HepG2 (cell line): Measurements from ENCODE around the gene OGA. TPM values are rescaled to one million over a fixed set of nuclear protein-coding genes. Genes with fewer than 3 reads are reported as not detected.

Experiments
- ATAC-seq: fragments of 200-7000 bp; cut with Tn5 transposase; 3 replicates; pipeline ENCODE4 v1.9.1; 2020; ENCODE audit warnings: mild to moderate bottlenecking, moderate library complexity
- BruUV-seq: library from RNA; stranded (reverse); fragments of 400-500 nt; replicated peaks from 2 replicates; lab custom pipeline; 2021; lab: Mats Ljungman, UMichigan
- CTCF ChIA-PET: fragments of 300-600 bp; formaldehyde crosslinking; extraction: SDS; loops from one replicate; lab custom pipeline; 2021; ENCODE audit warnings: low total read pairs, inconsistent platforms, low intra/inter-chr PET ratio; lab: Yijun Ruan, JAX
- POLR2A ChIA-PET: fragments of 350-600 bp; sonication (Branson Sonifier 250); formaldehyde crosslinking; loops from one replicate; lab custom pipeline; 2020; ENCODE audit warnings: antibody characterized with exemption, inconsistent platforms; lab: Yijun Ruan, JAX
- DNase-seq: peaks from one replicate; pipeline ENCODE4 v3.0.0-alpha.2; 2015; ENCODE audit warnings: low spot score
- FAIRE-seq: peaks from 3 replicates; lab custom pipeline; 2011; peaks lifted over from hg19 to GRCh38; lab: Jason Lieb, UNC
- H2AFZ ChIP-seq: one replicate; pipeline ENCODE4 v1.6.1; 2011; ENCODE audit warnings: low read length, inconsistent platforms
- H3K27ac ChIP-seq: fragments of 300-600 bp; 3 replicates; pipeline ENCODE4 v1.8.0; 2011; ENCODE audit warnings: mixed run types, mild to moderate bottlenecking, mixed read lengths, low read length, inconsistent platforms; ENCODE audit not compliant: insufficient read depth; ENCODE audit errors: extremely low read length
- H3K27me3 ChIP-seq, 2 experiments: fragments of 200-600 bp in 1 of 2; 2 replicates in 1 of 2; 3 replicates in 1 of 2; pipeline versions ENCODE4 v1.6.0 to v1.8.0; 2011; ENCODE audit warnings: low read length in 2 of 2, mild to moderate bottlenecking in 2 of 2, moderate library complexity in 2 of 2, inconsistent platforms in 1 of 2; ENCODE audit not compliant: insufficient read depth in 2 of 2, control insufficient read depth in 1 of 2
- H3K36me3 ChIP-seq, 2 experiments: fragments of 200-600 bp in 1 of 2; replicated peaks in 1 of 2; 2 replicates in 1 of 2; 3 replicates in 1 of 2; pipeline versions ENCODE4 v1.5.1 to v1.8.0; 2011; ENCODE audit warnings: low read length in 2 of 2, inconsistent platforms in 1 of 2; ENCODE audit not compliant: insufficient read depth in 2 of 2, control insufficient read depth in 1 of 2
- H3K4me1 ChIP-seq: 2 replicates; pipeline ENCODE4 v1.5.1; 2012; ENCODE audit warnings: low read length, inconsistent platforms; ENCODE audit not compliant: insufficient read depth
- H3K4me2 ChIP-seq: 2 replicates; pipeline ENCODE4 v1.6.0; 2011; ENCODE audit warnings: low read depth, low read length, inconsistent platforms
- H3K4me3 ChIP-seq, 3 experiments: fragments of 200-600 bp in 1 of 3; sonication (generic), shearing (Covaris generic) in 1 of 3; replicated peaks in 1 of 3; 2 replicates each; pipeline ENCODE4 v1.5.1; 2011 to 2016; ENCODE audit warnings: low read length in 3 of 3, inconsistent platforms in 2 of 3, low read depth in 2 of 3, mild to moderate bottlenecking in 2 of 3, control low read depth in 1 of 3, mixed read lengths in 1 of 3; ENCODE audit not compliant: insufficient read depth in 1 of 3
- H3K79me2 ChIP-seq: one replicate; pipeline ENCODE4 v1.6.1; 2011; ENCODE audit warnings: low read length, inconsistent platforms; ENCODE audit not compliant: insufficient read depth
- H3K9ac ChIP-seq: 2 replicates; pipeline ENCODE4 v1.6.0; 2011; ENCODE audit warnings: mild to moderate bottlenecking, low read depth, low read length, inconsistent platforms; ENCODE audit not compliant: insufficient read depth
- H3K9me3 ChIP-seq: 2 replicates; pipeline ENCODE4 v1.5.1; 2012; ENCODE audit warnings: mild to moderate bottlenecking, low read length
- H4K20me1 ChIP-seq: 2 replicates; pipeline ENCODE4 v1.6.0; 2011; ENCODE audit warnings: inconsistent platforms, mild to moderate bottlenecking, low read length, moderate library complexity; ENCODE audit not compliant: insufficient read depth
- CENPX ChIP-seq: sonication (generic); formaldehyde crosslinking; IDR thresholded peaks from 2 replicates; pipeline ENCODE4 v1.9.0; 2021; ENCODE audit warnings: mild to moderate bottlenecking, missing genetic modification reagents, moderate library complexity
- ERF ChIP-seq: IDR thresholded peaks from 2 replicates; pipeline ENCODE4 v1.6.1; 2018; ENCODE audit warnings: missing biosample characterization, missing genetic modification reagents
- FOXP1 ChIP-seq, 2 experiments: fragments of 450-650 bp in 1 of 2; IDR thresholded peaks; 2 replicates each; pipeline ENCODE4 v1.6.1; 2017 to 2018; ENCODE audit warnings: antibody characterized with exemption in 1 of 2
- JUN ChIP-seq: sonication (generic); formaldehyde crosslinking; IDR thresholded peaks from 2 replicates; pipeline ENCODE4 v1.4.0; 2020; ENCODE audit warnings: mild to moderate bottlenecking, missing genetic modification reagents
- MTA1 ChIP-seq: sonication (generic); formaldehyde crosslinking; IDR thresholded peaks from 2 replicates; pipeline ENCODE4 v1.4.0; 2020; ENCODE audit warnings: missing genetic modification reagents, mild to moderate bottlenecking, borderline replicate concordance
- PLRG1 ChIP-seq: fragments of 450-650 bp; conservative IDR thresholded peaks from 2 replicates; pipeline ENCODE4 v1.6.1; 2016
- RARA ChIP-seq: IDR thresholded peaks from 2 replicates; pipeline ENCODE4 v1.6.1; 2016; ENCODE audit warnings: missing genetic modification reagents, missing compliant biosample characterization
- TCF12 ChIP-seq, 2 experiments: fragments of 450-650 bp in 1 of 2; sonication (generic) in 1 of 2; formaldehyde crosslinking in 1 of 2; IDR thresholded peaks; 2 replicates each; pipeline versions ENCODE4 v1.6.1 to v1.8.0; 2017 to 2022; ENCODE audit warnings: antibody characterized with exemption in 1 of 2, mild to moderate bottlenecking in 1 of 2, missing genetic modification reagents in 1 of 2, moderate library complexity in 1 of 2
- ZNF326 ChIP-seq: sonication (generic); formaldehyde crosslinking; IDR thresholded peaks from 2 replicates; pipeline ENCODE4 v1.4.0; 2020; ENCODE audit warnings: missing genetic modification reagents, borderline replicate concordance
- ZNF44 ChIP-seq: sonication (generic); formaldehyde crosslinking; IDR thresholded peaks from 2 replicates; pipeline ENCODE4 v1.5.1; 2020; ENCODE audit warnings: mild to moderate bottlenecking, missing genetic modification reagents
- ZNF484 ChIP-seq: sonication (generic); formaldehyde crosslinking; IDR thresholded peaks from 2 replicates; pipeline ENCODE4 v1.5.1; 2020; ENCODE audit warnings: mild to moderate bottlenecking, low read depth, missing genetic modification reagents, borderline replicate concordance
- WGBS: methylation state at CpG from one replicate; pipeline ENCODE4 v1.1.6; 2017; ENCODE audit warnings: low lambda C conversion rate; 5-methylcytosine and 5-hydroxymethylcytosine counted together
- in situ Hi-C: cut with HindIII; loops from 2 replicates; pipeline ENCODE4 v1.10.0; 2017; ENCODE audit warnings: low pct_unique_long_range_greater_than_20kb; ENCODE audit not compliant: extremely low pct_ligation_motif_present
- intact Hi-C: fragments of 100-400 bp; cut with micrococcal nuclease; formaldehyde crosslinking; loops from one replicate; pipeline ENCODE4 v1.10.0; 2022; ENCODE audit not compliant: unreplicated experiment
- polyA plus RNA-seq, 8 experiments: library from polyadenylated mRNA; depleted of rRNA in 3 of 8; stranded (reverse) in 7 of 8; unstranded in 1 of 8; fragments of >200 nt; fragmentation: Illumina TruSeq in 4 of 8; extraction: Trizol in 4 of 8; gene quantifications; 2 replicates each; pipeline versions ENCODE4 v1.2.1 to v1.2.3, GENCODE V29; 2011 to 2016; ENCODE audit warnings: low read depth in 4 of 8, missing spikeins in 1 of 8, mixed read lengths in 1 of 8; ENCODE audit not compliant: insufficient read depth in 1 of 8
- total RNA-seq, 5 experiments: library from RNA; depleted of rRNA; stranded (reverse); fragments of >200 nt; fragmentation: Illumina TruSeq; extraction: Trizol; gene quantifications; 2 replicates each; pipeline ENCODE4 v1.2.3, GENCODE V29; 2016; ENCODE audit warnings: low read depth in 1 of 5
- TF ChIP-seq, protein P1 (sequence below): sonication (generic); formaldehyde crosslinking; conservative IDR thresholded peaks from 2 replicates; pipeline ENCODE4 v1.8.1; 2023; ENCODE audit warnings: missing genetic modification reagents
- TF ChIP-seq, protein P2 (sequence below): sonication (generic); formaldehyde crosslinking; IDR thresholded peaks from 2 replicates; pipeline ENCODE4 v1.8.1; 2023; ENCODE audit warnings: mild to moderate bottlenecking, missing genetic modification reagents, borderline replicate concordance
- TF ChIP-seq, protein P3 (sequence below), 2 experiments: IDR thresholded peaks; 2 replicates each; pipeline ENCODE4 v1.6.1; 2011 to 2012; ENCODE audit warnings: low read length in 2 of 2, borderline replicate concordance in 1 of 2, low read depth in 1 of 2, mild to moderate bottlenecking in 1 of 2, moderate library complexity in 1 of 2
- TF ChIP-seq, protein P4 (sequence below): sonication (generic); formaldehyde crosslinking; IDR thresholded peaks from 2 replicates; pipeline ENCODE4 v1.4.0; 2020; ENCODE audit warnings: low read depth, mild to moderate bottlenecking, missing genetic modification reagents

OGA gene
- total and polyA plus RNA-seq, 2 of the 13 experiments (the other 11 are each of a cell fraction or from before 2014, with no cell fraction given): 33.2 to 39.8 TPM

DNA sequence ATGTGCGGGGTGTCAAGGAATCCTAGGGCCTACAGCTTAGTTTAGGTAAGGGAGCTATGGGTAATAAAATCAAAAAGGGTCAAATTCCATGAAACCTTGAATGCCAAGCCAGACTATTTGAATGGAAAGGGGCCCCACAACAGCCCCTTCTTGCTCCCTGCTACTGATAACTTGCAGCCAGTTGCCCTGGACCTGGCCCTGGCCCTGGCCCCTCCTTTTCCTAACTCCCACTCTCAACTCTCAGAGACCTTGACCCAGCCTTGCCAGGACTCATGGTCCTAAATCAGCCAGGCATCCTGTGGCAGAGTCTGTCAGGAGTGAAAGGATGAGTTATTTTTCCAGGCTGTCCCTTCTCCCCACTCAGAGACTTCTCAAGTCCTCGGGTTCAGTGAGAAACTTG lies 19.5 kb upstream of the OGA start (continued):
- no peak for TF ChIP-seq TCF12 (IDR thresholded peaks at IDR 0.05)
- TF ChIP-seq TCF12 (CRISPR knock-in tag; IDR thresholded peaks at IDR 0.05): no peak
- TF ChIP-seq ZNF326 (CRISPR knock-in tag): no peak
- no peak for TF ChIP-seq JUN (CRISPR knock-in tag)
- TF ChIP-seq CENPX (CRISPR knock-in tag): no peak
- no peak for TF ChIP-seq FOXP1 (IDR thresholded peaks at IDR 0.05)
- TF ChIP-seq FOXP1 (CRISPR knock-in tag; IDR thresholded peaks at IDR 0.05): no peak
- no peak for TF ChIP-seq ERF (CRISPR knock-in tag)
- TF ChIP-seq, protein P1, sequence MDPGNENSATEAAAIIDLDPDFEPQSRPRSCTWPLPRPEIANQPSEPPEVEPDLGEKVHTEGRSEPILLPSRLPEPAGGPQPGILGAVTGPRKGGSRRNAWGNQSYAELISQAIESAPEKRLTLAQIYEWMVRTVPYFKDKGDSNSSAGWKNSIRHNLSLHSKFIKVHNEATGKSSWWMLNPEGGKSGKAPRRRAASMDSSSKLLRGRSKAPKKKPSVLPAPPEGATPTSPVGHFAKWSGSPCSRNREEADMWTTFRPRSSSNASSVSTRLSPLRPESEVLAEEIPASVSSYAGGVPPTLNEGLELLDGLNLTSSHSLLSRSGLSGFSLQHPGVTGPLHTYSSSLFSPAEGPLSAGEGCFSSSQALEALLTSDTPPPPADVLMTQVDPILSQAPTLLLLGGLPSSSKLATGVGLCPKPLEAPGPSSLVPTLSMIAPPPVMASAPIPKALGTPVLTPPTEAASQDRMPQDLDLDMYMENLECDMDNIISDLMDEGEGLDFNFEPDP (CRISPR knock-in tag): 0 out of 2 replicates have a peak, but pooled peaks have one; percentile 16
- peak; percentile 65; the same call in 1 of the 2 replicates for TF ChIP-seq RARA (CRISPR knock-in tag)
- TF ChIP-seq MTA1: no peak
- TF ChIP-seq, protein P2, sequence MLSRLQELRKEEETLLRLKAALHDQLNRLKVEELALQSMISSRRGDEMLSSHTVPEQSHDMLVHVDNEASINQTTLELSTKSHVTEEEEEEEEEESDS: no peak
- TF ChIP-seq PLRG1: no peak
- no peak for TF ChIP-seq ZNF44 (CRISPR knock-in tag)

DNA sequence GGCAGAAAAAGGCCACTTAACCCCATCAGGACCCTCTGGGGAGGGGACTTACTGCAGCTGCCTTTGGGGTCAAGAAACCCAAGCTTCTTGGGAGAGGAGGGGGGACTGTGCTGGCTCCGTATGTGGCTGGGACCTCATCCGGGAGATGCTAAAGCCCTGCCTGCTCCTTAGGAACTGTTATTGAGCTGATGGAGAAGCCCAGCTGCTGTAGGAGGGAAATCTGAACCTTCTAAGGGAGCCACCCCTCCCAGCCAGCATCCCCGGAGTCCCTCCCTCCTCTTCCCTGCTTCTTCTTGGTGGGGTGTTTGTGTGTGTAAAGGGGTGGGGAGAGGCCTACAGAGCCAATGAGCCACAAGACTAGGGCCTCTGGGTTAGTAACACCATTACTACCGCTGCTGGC lies 17.1 kb upstream of the OGA start:
- no peak overlapping the region for H3K9ac ChIP-seq
- no peak for FAIRE-seq
- H3K4me1 ChIP-seq: peaks cover 16% of the 10 kb centered on the region
- no peak overlapping the region for H3K27ac ChIP-seq
- no peak overlapping the region for H3K4me3 ChIP-seq
- 0 out of 2 replicates have a peak, but pooled peaks cover 2% of the 10 kb centered on the region for H4K20me1 ChIP-seq
- CTCF ChIA-PET: no interaction called here
- no peak for ATAC-seq
- no TSS peak for BruUV-seq
- WGBS: 94% methylated on average over 2 of the region's 4 CpGs
- H3K4me2 ChIP-seq: no peak overlapping the region
- no peaks in the 10 kb centered on the region for H3K9me3 ChIP-seq
- no peaks in the 10 kb centered on the region for H3K36me3 ChIP-seq
- POLR2A ChIA-PET: no interaction called here
- no peaks in the 10 kb centered on the region for H3K79me2 ChIP-seq
- intact Hi-C loops (no loop called here), in situ Hi-C loops (no loop called here)
- H3K27me3 ChIP-seq: no peaks in the 10 kb centered on the region
- no peak overlapping the region for H2AFZ ChIP-seq
- no peak for DNase-seq
- TF ChIP-seq, protein P3, sequence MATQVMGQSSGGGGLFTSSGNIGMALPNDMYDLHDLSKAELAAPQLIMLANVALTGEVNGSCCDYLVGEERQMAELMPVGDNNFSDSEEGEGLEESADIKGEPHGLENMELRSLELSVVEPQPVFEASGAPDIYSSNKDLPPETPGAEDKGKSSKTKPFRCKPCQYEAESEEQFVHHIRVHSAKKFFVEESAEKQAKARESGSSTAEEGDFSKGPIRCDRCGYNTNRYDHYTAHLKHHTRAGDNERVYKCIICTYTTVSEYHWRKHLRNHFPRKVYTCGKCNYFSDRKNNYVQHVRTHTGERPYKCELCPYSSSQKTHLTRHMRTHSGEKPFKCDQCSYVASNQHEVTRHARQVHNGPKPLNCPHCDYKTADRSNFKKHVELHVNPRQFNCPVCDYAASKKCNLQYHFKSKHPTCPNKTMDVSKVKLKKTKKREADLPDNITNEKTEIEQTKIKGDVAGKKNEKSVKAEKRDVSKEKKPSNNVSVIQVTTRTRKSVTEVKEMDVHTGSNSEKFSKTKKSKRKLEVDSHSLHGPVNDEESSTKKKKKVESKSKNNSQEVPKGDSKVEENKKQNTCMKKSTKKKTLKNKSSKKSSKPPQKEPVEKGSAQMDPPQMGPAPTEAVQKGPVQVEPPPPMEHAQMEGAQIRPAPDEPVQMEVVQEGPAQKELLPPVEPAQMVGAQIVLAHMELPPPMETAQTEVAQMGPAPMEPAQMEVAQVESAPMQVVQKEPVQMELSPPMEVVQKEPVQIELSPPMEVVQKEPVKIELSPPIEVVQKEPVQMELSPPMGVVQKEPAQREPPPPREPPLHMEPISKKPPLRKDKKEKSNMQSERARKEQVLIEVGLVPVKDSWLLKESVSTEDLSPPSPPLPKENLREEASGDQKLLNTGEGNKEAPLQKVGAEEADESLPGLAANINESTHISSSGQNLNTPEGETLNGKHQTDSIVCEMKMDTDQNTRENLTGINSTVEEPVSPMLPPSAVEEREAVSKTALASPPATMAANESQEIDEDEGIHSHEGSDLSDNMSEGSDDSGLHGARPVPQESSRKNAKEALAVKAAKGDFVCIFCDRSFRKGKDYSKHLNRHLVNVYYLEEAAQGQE (IDR thresholded peaks at IDR 0.05; ENCODE audit: borderline replicate concordance in 1 of 2, low read depth in 1 of 2, low read length in 2 of 2): no peak
- TF ChIP-seq ZNF484: no peak
- TF ChIP-seq, protein P4, sequence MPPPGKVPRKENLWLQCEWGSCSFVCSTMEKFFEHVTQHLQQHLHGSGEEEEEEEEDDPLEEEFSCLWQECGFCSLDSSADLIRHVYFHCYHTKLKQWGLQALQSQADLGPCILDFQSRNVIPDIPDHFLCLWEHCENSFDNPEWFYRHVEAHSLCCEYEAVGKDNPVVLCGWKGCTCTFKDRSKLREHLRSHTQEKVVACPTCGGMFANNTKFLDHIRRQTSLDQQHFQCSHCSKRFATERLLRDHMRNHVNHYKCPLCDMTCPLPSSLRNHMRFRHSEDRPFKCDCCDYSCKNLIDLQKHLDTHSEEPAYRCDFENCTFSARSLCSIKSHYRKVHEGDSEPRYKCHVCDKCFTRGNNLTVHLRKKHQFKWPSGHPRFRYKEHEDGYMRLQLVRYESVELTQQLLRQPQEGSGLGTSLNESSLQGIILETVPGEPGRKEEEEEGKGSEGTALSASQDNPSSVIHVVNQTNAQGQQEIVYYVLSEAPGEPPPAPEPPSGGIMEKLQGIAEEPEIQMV (CRISPR knock-in tag): no peak
